K562 (cell line): ENCODE results near the gene DAGLA. TPM values are rescaled to one million over a fixed set of nuclear protein-coding genes. Genes with fewer than 3 reads are reported as not detected.

ENCODE experiments used
- ATAC-seq: fragments of 200-7000 bp; cut with Tn5 transposase; 3 replicates; pipeline ENCODE4 v1.9.1; 2020; ENCODE audit warnings: moderate library complexity
- BruUV-seq: library from RNA; stranded (reverse); fragments of 400-500 nt; replicated peaks from 2 replicates; lab custom pipeline; 2021; lab: Mats Ljungman, UMichigan
- CTCF ChIA-PET: fragments of 300-600 bp; formaldehyde crosslinking; extraction: SDS; loops from one replicate; lab custom pipeline; 2021; ENCODE audit warnings: low intra/inter-chr PET ratio; lab: Yijun Ruan, JAX
- POLR2A ChIA-PET: fragments of 300-600, 350-650 bp; sonication (Branson Sonifier 250); formaldehyde crosslinking; extraction: SDS; loops from one replicate; lab custom pipeline; 2021; ENCODE audit warnings: antibody characterized with exemption, inconsistent platforms; lab: Yijun Ruan, JAX
- DNase-seq, 4 experiments: peaks; one replicate each; pipeline versions ENCODE4 v3.0.0 to v3.0.0-alpha.2; 2011 to 2018; ENCODE audit warnings: low spot score in 3 of 4, mixed read lengths in 3 of 4; ENCODE audit errors: extremely low read depth in 1 of 4
- FAIRE-seq: peaks from 2 replicates; lab custom pipeline; 2011; peaks lifted over from hg19 to GRCh38; lab: Jason Lieb, UNC
- H2AFZ ChIP-seq: 2 replicates; pipeline ENCODE4 v1.6.0; 2011; ENCODE audit warnings: low read depth, low read length, control low read depth, inconsistent platforms
- H3K27ac ChIP-seq: fragments of 200-600 bp; 3 replicates; pipeline ENCODE4 v1.8.0; 2011; ENCODE audit warnings: low read depth, mild to moderate bottlenecking, control low read depth, inconsistent platforms, low read length, moderate library complexity, mixed read lengths; ENCODE audit errors: extremely low read depth
- H3K27me3 ChIP-seq, 2 experiments: fragments of 300-600 bp in 1 of 2; 2 replicates in 1 of 2; 3 replicates in 1 of 2; pipeline versions ENCODE4 v1.6.0 to v1.8.0; 2011; ENCODE audit warnings: inconsistent platforms in 2 of 2, low read length in 2 of 2, mild to moderate bottlenecking in 1 of 2, mixed read lengths in 1 of 2, moderate library complexity in 1 of 2; ENCODE audit not compliant: control insufficient read depth in 2 of 2, insufficient read depth in 2 of 2
- H3K36me3 ChIP-seq: fragments of 300-600 bp; 3 replicates; pipeline ENCODE4 v1.8.0; 2011; ENCODE audit warnings: mild to moderate bottlenecking, low read length, inconsistent platforms; ENCODE audit not compliant: control insufficient read depth, insufficient read depth
- H3K4me1 ChIP-seq, 2 experiments: fragments of 200-600 bp in 1 of 2; replicated peaks in 1 of 2; 2 replicates in 1 of 2; 3 replicates in 1 of 2; pipeline versions ENCODE4 v1.5.1 to v1.8.0; 2011; ENCODE audit warnings: inconsistent platforms in 2 of 2, low read length in 2 of 2, mild to moderate bottlenecking in 1 of 2, mixed read lengths in 1 of 2, moderate library complexity in 1 of 2; ENCODE audit not compliant: control insufficient read depth in 2 of 2, insufficient read depth in 2 of 2
- H3K4me2 ChIP-seq: 2 replicates; pipeline ENCODE4 v1.6.1; 2011; ENCODE audit warnings: low read length, control low read depth, inconsistent platforms, mixed read lengths; ENCODE audit not compliant: insufficient read depth
- H3K4me3 ChIP-seq: fragments of 200-600 bp; sonication (generic), shearing (Covaris generic); 2 replicates; pipeline ENCODE4 v1.5.1; 2016; ENCODE audit warnings: control low read depth, inconsistent platforms
- H3K79me2 ChIP-seq: fragments of 200-600 bp; 3 replicates; pipeline ENCODE4 v1.8.0; 2011; ENCODE audit warnings: low read length, inconsistent platforms; ENCODE audit not compliant: control insufficient read depth, insufficient read depth
- H3K9ac ChIP-seq, 2 experiments: 2 replicates each; pipeline versions ENCODE4 v1.6.0 to v1.6.1; 2011; ENCODE audit warnings: low read depth in 2 of 2, low read length in 2 of 2, control low read depth in 1 of 2, inconsistent platforms in 1 of 2, mild to moderate bottlenecking in 1 of 2, mixed read lengths in 1 of 2; ENCODE audit not compliant: insufficient read depth in 1 of 2
- H3K9me1 ChIP-seq: one replicate; pipeline ENCODE4 v1.6.0; 2011; ENCODE audit warnings: inconsistent platforms, mild to moderate bottlenecking, low read length, moderate library complexity; ENCODE audit not compliant: control insufficient read depth, insufficient read depth
- H3K9me3 ChIP-seq: replicated peaks from 2 replicates; pipeline ENCODE4 v1.5.1; 2011; ENCODE audit warnings: low read depth, low read length, inconsistent platforms; ENCODE audit not compliant: control insufficient read depth, insufficient read depth
- H4K20me1 ChIP-seq: replicated peaks from 2 replicates; pipeline ENCODE4 v1.6.1; 2011; ENCODE audit warnings: low read length, inconsistent platforms, mixed read lengths; ENCODE audit not compliant: control insufficient read depth, insufficient read depth
- ARID1B ChIP-seq: fragments of 450-650 bp; IDR thresholded peaks from 2 replicates; pipeline ENCODE4 v1.6.1; 2016; ENCODE audit warnings: antibody characterized with exemption, mild to moderate bottlenecking, inconsistent platforms
- CBFA2T3 ChIP-seq: fragments of 450-650 bp; IDR thresholded peaks from 2 replicates; pipeline ENCODE4 v1.6.1; 2017
- NFE2 ChIP-seq: IDR thresholded peaks from 2 replicates; pipeline ENCODE4 v1.6.1; 2014; ENCODE audit warnings: antibody characterized with exemption, low read depth
- SPI1 ChIP-seq: IDR thresholded peaks from 2 replicates; pipeline ENCODE4 v1.6.1; 2011; ENCODE audit warnings: low read depth, low read length, control low read depth, borderline replicate concordance
- ZNF263 ChIP-seq: sonication (generic); formaldehyde crosslinking; IDR thresholded peaks from 2 replicates; pipeline ENCODE4 v1.8.0; 2022; ENCODE audit warnings: mild to moderate bottlenecking, missing genetic modification reagents, borderline replicate concordance
- ZNF830 ChIP-seq: fragments of 250-450 bp; sonication (Bioruptor Pico); IDR thresholded peaks from 2 replicates; pipeline ENCODE4 v1.5.0; 2021; ENCODE audit warnings: mild to moderate bottlenecking
- WGBS: fragments of 100-300 bp; shearing (Covaris generic); methylation state at CpG from one replicate; pipeline ENCODE4 v1.1.6; 2016; ENCODE audit warnings: low coverage, mixed read lengths; ENCODE audit not compliant: insufficient coverage; ENCODE audit errors: missing lambda C conversion rate; 5-methylcytosine and 5-hydroxymethylcytosine counted together
- in situ Hi-C: fragments of 300-500 bp; cut with MboI; formaldehyde crosslinking; loops from 4 replicates; pipeline ENCODE4 v1.15.0; 2018; ENCODE audit warnings: inconsistent platforms, mixed read lengths
- intact Hi-C: fragments of 100-400 bp; cut with micrococcal nuclease; formaldehyde crosslinking; loops from 2 replicates; pipeline ENCODE4 v1.14.2; 2022
- polyA plus RNA-seq, 8 experiments: library from polyadenylated mRNA; depleted of rRNA in 4 of 8; stranded (reverse) in 5 of 8; unstranded in 3 of 8; fragments of >200 nt; fragmentation: Nextera tagmentation in 2 of 8; fragmentation: Illumina TruSeq in 1 of 8; extraction: Ambion mirVana in 2 of 8; extraction: Trizol in 1 of 8; gene quantifications; 2 replicates each; pipeline versions ENCODE4 v1.2.1 to v1.2.3, GENCODE V29; 2011 to 2014; ENCODE audit warnings: inconsistent platforms in 1 of 8, missing spikeins in 1 of 8
- total RNA-seq, 7 experiments: library from RNA; depleted of rRNA in 6 of 7; stranded (reverse); fragments of >200 nt in 6 of 7; fragmentation: Illumina TruSeq in 2 of 7; extraction: Trizol in 2 of 7; gene quantifications; 2 replicates each; pipeline versions ENCODE4 v1.2.1 to v1.2.3, GENCODE V29; 2011 to 2021; ENCODE audit warnings: low replicate concordance in 1 of 7

DAGLA gene
- total and polyA plus RNA-seq, 9 of the 15 experiments (the other 6 are each of a cell fraction or from before 2014, with no cell fraction given), result 0.03 to 0.16 (median 0.04) TPM; not detected in 4

GRCh38 chr11:61675826-61676225, 4.4 kb upstream of the DAGLA start:
- POLR2A ChIA-PET, result interaction anchor here (0.8 to 1.0 kb wide), 3 partner anchors 11 to 298 kb away, joined by 3 to 5 read pairs (median 4); no protein-coding TSS in a partner anchor
- BruUV-seq, result no TSS peak

GRCh38 chr11:61679296-61679695, 895 bp upstream of the DAGLA start:
- in situ Hi-C loops, result no loop called here
- H3K79me2 ChIP-seq, result no peaks in the 10 kb centered on the region
- DNase-seq (peak in 1 of 4 experiments; percentile 26), ATAC-seq (peak; percentile 44; the same call in 2 of the 3 replicates), FAIRE-seq (no peak)
- WGBS, result 7% methylated on average over 9 of the region's 9 CpGs
- ChIA-PET CTCF (interaction anchor here (2.3 kb wide), 1 partner anchor 54 kb away, joined by 17 read pairs; no protein-coding TSS in a partner anchor), POLR2A (no interaction called here)
- no peak overlapping the region for H3K9ac ChIP-seq
- no peak overlapping the region for H3K4me2 ChIP-seq
- H4K20me1 ChIP-seq, result peaks cover 10% of the 10 kb centered on the region; the same call in 1 of the 2 replicates
- peaks cover 0 to 13% of the 10 kb centered on the region in 2 experiments; a peak in 3 of 5 replicates for H3K4me1 ChIP-seq
- peaks cover 42 to 81% of the 10 kb centered on the region in 2 experiments for H3K27me3 ChIP-seq
- no peaks in the 10 kb centered on the region for H3K36me3 ChIP-seq
- intact Hi-C loops, result no loop called here
- BruUV-seq, result no TSS peak
- H3K4me3 ChIP-seq, result no peak overlapping the region
- H2AFZ ChIP-seq, result no peak overlapping the region
- H3K9me1 ChIP-seq, result no peaks in the 10 kb centered on the region
- H3K27ac ChIP-seq, result no peak overlapping the region
- H3K9me3 ChIP-seq, result no peaks in the 10 kb centered on the region
- TF ChIP-seq ZNF263 (CRISPR knock-in tag) (peak; percentile 79), SPI1 (0 out of 2 replicates have a peak, but pooled peaks have one; percentile 10), NFE2 (peak; percentile 28; the same call in 1 of the 2 replicates), ZNF830 (CRISPR knock-in tag) (no peak)

More at GRCh38 chr11:61675826-61676225, 4.4 kb upstream of the DAGLA start:
- Histone ChIP-seq H4K20me1 (peaks cover 3% of the 10 kb centered on the region), H3K27me3 (peaks cover 28 to 49% of the 10 kb centered on the region in 2 experiments), H3K4me3 (no peak overlapping the region), H3K27ac (no peak overlapping the region), H3K9ac (no peak overlapping the region), H3K4me1 (peaks cover 0 to 12% of the 10 kb centered on the region in 2 experiments; a peak in 3 of 5 replicates), H3K36me3 (no peaks in the 10 kb centered on the region), H2AFZ (no peak overlapping the region), H3K79me2 (no peaks in the 10 kb centered on the region), H3K9me1 (no peaks in the 10 kb centered on the region), H3K4me2 (no peak overlapping the region), H3K9me3 (no peaks in the 10 kb centered on the region)
- no peak for DNase-seq
- CTCF ChIA-PET, result no interaction called here
- FAIRE-seq, result no peak
- no peak for ATAC-seq
- WGBS, result 1% methylated on average over 5 of the region's 5 CpGs
- intact Hi-C loops, result no loop called here
- TF ChIP-seq CBFA2T3 (peak; percentile 21; the same call in 1 of the 2 replicates), ARID1B (no peak)
- in situ Hi-C loops, result no loop called here
